ENCODE results near the gene STIM1.

STIM1 gene

GRCh38 chr11:3955299-3955665 lies 99.8 kb downstream of the STIM1 start:
- DNase-seq: no peak

GRCh38 chr11:3956038-3956437 lies 100.6 kb downstream of the STIM1 start:
- DNase-seq: no peak

GRCh38 chr11:3956748-3957147 lies 101.3 kb downstream of the STIM1 start:
- DNase-seq: no peak

GRCh38 chr11:3957437-3957836 lies 102.0 kb downstream of the STIM1 start:
- no peak for DNase-seq

- DNase-seq: no peak
These were observed 102.8 kb downstream of the STIM1 start for GRCh38 chr11:3958281-3958680.

GRCh38 chr11:3959015-3959902 lies 103.8 kb downstream of the STIM1 start:
- peak; percentile 27 for DNase-seq

GRCh38 chr11:3959903-3960265 lies 104.4 kb downstream of the STIM1 start:
- no peak for DNase-seq

- DNase-seq: no peak
These were observed 107.0 kb downstream of the STIM1 start for GRCh38 chr11:3962406-3962840.

- no peak for DNase-seq
These were observed 108.6 kb downstream of the STIM1 start for GRCh38 chr11:3964056-3964455.

- DNase-seq: no peak
These were observed 109.6 kb downstream of the STIM1 start for GRCh38 chr11:3964935-3965604.

GRCh38 chr11:3967695-3968094 lies 112.2 kb downstream of the STIM1 start:
- DNase-seq: no peak

GRCh38 chr11:3969200-3969599 lies 113.7 kb downstream of the STIM1 start:
- DNase-seq: no peak

GRCh38 chr11:3969613-3970012 lies 114.1 kb downstream of the STIM1 start:
- no peak for DNase-seq

- DNase-seq: no peak
These were observed 114.6 kb downstream of the STIM1 start for GRCh38 chr11:3970108-3970507.

GRCh38 chr11:3971756-3972404 lies 116.4 kb downstream of the STIM1 start:
- DNase-seq: no peak

GRCh38 chr11:3972431-3972830 lies 117.0 kb downstream of the STIM1 start:
- no peak for DNase-seq

- no peak for DNase-seq
These were observed 121.6 kb downstream of the STIM1 start for GRCh38 chr11:3977078-3977477.

- no peak for DNase-seq
These were observed 125.7 kb downstream of the STIM1 start for GRCh38 chr11:3981084-3981633.

- DNase-seq: no peak
These were observed 127.0 kb downstream of the STIM1 start for GRCh38 chr11:3982431-3982830.

GRCh38 chr11:3983101-3983500 lies 127.6 kb downstream of the STIM1 start:
- no peak for DNase-seq

- DNase-seq: no peak
These were observed 129.4 kb downstream of the STIM1 start for GRCh38 chr11:3984896-3985295.

GRCh38 chr11:3985631-3986030 lies 130.2 kb downstream of the STIM1 start:
- DNase-seq: no peak

GRCh38 chr11:3986301-3986700 lies 130.8 kb downstream of the STIM1 start:
- DNase-seq: no peak

All from inflammatory macrophage treated with lipopolysaccharide for 4 hours (primary cell).